Suppressor macrophage treated with lipopolysaccharide for 1 hour (primary cell): ENCODE results near the gene TCHH.
"Not testable (repeated sequence)": the region's sequence is repeated elsewhere in the genome, so short reads cannot be mapped to it uniquely, and the experiment has no call there.

Source experiments
- DNase-seq, 3 donors: peaks; one replicate each; pipeline ENCODE4 v3.0.0-alpha.2; 2020 to 2022

The TCHH gene

DNA sequence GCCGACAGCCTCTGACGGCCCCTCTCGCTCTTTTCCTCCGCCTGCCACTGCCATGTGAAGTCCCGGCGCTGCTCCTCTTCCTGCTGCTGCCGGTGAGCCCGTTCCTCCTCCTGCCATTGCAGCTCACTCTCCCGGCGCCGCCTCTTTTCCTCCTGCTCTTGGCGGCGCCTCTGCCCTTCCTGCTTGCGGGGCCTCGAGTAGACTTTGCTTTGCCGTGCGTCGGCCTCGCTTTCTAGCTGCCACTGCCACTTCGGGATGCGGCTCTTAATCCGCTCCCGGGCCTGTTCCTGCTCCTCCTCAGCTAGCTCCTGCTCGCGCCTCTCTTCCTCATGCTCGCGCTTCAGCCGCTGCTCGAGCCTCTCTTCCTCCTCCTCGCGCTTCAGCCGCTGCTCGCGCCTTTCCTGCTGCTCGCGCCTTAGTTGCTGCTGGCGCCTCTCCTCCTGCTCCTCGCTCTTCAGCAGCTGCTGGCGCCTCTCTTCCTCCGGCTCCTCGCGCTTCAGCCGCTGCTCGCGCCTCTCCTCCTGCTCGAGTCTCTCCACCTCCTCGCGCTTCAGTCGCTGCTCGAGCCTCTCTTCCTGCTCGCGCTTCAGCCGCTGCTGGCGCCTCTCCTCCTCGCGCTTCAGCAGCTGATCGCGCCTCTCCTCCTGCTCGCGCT, 4.3 kb downstream of the TCHH start:
- peak; percentile 31 to 53 (median 34) for DNase-seq

DNA sequence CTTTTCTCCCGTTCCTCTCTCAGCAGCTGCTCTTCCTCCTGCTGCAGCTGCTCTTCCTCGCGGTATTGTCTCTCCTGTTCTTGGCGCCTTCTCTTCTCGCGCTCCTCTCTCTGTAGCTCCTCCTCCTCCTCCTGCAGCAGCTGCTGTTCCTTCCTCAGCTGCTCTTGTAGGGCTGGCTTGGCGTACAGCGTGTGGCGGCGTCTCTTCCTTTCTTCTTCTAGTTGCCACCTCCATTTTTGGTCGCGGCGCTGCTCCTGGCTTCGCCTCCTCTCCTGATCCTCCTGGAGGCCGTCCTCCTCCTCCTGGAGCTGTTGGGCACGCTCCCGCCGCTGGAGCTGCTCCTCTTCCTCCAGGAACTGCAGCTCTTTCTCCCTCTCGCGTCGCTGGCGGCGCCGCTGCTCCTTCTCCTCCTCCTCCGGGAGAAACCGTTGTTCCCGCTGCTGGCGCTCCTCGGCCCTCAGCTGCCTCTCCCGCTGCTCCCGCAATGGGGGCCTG, 4.8 kb downstream of the TCHH start:
- peak in 2 of 3 donors; percentile 19 to 30 for DNase-seq

DNA sequence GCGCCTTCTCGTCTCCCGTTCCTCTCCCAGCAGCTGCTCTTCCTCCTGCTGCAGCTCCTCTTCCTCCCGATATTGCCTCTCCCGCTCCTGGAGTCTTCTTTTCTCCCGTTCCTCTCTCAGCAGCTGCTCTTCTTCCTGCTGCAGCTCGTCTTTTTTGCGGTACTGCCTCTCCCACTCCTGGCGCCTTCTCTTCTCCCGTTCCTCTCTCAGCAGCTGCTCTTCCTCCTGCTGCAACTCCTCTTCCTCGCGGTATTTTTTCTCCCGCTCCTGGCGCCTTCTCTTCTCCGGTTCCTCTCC, 5.3 kb downstream of the TCHH start:
- peak in 1 of 3 donors; percentile 4 for DNase-seq

DNA sequence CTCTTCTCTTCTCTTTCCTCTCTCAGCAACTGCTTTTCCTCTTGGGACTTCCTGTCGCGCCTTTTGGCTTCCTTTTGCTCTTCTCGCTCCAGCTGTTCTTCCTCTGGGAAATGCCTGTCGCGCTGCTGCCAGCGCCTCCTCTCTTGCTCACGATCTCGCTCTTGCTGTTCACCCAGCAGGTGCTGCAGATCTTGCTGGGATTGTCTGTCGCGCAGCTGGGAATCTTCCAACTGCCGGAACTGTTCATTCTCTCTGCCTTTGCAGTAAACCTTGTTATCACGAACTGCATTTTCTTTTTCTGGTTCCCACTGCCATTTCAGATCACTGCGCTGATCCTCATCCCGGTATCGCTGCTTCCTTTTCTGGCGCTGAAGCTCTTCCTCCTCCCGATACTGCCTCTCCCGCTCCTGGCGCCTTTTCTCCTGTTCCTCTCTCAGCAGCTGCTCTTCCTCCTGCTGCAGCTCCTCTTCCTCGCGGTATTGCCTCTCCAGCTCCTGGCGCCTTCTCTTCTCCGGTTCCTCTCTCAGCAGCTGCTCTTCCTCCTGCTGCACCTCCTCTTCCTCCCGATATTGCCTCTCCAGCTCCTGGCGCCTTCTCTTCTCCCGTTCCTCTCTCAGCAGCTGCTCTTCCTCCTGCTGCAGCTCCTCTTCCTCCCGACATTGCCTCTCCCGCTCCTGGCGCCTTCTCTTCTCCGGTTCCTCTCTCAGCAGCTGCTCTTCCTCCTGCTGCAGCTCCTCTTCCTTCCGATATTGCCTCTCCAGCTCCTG, 5.8 kb downstream of the TCHH start:
- DNase-seq, result no peak

DNA sequence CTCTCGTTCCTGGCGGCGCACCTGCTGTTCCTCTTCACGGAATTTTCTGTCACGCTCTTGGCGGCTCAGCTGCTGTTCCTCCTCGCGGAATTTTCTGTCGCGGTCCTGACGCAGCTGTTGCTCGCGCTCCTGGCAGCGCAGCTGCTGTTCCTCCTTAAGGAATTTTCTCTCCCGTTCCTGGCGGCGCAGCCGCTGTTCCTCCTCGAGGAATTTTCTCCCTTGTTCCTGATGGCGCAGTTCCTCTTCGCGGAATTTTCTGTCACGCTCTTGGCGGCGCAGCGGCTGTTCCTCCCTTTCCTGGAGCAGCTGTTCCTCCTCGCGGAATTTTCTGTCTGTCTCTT, 6.4 kb downstream of the TCHH start:
- DNase-seq, result no peak

DNA sequence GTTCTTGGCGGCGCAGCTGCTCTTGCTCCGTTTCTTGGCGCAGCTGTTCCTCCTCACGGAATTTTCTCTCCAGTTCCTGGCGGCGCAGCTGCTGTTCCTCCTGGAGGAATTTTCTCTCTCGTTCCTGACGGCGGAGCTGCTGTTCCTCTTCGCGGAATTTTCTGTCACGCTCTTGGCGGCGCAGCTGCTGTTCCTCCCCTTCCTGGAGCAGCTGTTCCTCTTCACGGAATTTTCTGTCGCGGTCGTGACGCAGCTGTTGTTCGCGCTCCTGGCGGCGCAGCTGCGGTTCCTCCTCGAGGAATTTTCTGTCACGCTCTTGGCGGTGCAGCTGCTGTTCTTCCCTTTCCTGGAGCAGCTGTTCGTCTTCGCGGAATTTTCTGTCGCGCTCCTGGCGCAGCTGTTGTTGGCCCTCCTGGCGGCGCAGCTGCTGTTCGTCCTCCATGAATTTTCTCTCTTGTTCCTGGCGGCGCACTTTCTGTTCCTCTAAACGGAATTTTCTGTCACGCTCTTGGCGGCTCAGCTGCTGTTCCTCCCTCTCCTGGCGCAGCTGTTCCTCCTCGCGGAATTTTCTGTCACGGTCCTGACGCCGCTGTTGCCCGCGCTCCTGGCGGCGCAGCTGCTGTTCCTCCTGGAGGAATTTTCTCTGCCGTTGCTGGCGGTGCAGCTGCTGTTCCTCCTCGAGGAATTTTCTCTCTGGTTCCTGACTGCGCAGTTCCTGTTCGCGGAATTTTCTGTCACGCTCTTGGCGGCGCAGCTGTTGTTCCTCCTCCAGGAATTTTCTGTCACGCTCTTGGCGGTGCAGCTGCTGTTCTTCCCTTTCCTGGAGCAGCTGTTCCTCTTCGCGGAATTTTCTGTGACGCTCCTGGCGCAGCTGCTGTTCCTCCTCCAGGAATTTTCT, 7.0 kb downstream of the TCHH start:
- DNase-seq, result peak; percentile 72 to 80 (median 77)

DNA sequence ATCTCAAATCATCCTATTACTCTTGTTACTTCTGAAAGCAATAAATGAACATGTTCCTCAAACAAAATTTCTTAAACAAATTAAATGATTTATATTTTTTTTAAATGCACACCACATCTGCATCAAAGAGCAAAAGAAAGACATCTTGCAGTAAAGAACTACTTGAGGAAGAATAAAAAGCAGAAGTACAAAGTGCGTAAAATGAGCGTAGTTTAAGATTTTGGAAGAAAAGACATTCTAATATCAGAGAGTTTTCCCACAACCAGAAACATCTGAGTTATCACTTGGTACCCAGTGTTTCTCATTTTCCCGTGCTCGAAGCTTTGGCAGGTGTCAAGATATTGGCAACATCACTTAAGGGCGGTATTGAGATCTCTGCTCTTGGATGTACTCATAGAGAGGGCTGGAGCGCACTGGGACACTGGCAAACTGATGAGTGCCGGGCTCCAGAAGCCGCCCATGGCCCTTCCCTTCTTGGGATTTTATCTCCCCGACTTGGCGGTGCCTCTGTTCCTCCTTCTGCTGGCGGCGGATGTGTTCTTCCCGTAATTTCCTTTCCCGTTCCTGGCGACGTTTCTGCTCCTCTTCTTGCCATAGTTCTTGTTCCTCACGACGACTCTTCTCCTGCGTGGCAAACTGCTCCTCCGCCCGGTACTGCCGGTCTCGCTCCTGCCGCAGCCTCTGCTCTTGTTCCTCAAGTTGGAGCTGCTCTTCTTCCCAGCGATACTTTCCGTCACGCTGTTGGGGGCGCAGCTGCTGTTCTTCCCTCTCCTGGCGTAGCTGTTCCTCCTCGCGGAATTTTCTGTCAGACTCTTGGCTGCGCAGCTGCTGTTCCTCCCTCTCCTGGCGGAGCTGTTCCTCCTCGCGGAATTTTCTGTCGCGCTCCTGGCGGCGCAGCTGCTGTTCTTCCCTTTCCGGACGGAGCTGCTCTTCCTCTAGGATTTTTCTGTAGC, 7.9 kb downstream of the TCHH start:
- peak in 2 of 3 donors; percentile 34 to 38 for DNase-seq

DNA sequence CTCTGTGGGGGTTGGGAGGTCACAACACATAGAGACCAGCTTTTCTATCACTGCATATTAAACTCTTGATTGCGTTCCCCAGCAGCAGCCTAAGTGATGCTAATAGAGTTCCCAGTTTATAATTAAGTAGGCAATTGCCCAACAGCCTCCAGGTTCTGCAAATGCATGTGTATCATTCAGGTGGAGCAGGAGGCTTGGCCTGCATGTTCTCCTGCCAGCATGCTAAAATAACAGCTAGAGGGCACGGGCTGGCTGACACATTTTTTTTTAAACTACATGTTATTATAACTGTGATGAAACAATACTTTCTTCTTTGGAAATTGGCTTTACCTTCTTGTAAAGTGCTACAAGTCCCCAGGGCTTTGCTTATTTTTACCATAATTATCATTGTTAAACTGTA, 10.4 kb downstream of the TCHH start:
- DNase-seq, result no peak

DNA sequence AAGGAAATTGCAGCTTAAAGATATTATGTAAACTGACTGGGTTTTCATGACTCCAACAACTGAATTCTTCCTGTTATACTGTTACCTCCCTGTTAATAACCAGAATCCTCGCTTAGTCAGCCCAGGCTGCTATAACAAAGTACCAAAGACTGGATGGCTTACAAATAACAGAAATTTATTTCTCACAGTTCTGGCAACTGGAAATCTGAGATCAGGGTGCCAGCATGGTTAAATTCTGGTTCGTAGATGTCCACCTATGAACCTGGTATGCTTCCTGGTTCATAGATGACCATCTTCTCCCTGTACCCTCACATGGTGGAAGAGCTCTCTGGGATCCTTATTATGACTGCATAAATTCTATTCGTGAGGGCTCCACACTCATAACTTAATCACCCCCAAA, 18.3 kb downstream of the TCHH start:
- no peak for DNase-seq

DNA sequence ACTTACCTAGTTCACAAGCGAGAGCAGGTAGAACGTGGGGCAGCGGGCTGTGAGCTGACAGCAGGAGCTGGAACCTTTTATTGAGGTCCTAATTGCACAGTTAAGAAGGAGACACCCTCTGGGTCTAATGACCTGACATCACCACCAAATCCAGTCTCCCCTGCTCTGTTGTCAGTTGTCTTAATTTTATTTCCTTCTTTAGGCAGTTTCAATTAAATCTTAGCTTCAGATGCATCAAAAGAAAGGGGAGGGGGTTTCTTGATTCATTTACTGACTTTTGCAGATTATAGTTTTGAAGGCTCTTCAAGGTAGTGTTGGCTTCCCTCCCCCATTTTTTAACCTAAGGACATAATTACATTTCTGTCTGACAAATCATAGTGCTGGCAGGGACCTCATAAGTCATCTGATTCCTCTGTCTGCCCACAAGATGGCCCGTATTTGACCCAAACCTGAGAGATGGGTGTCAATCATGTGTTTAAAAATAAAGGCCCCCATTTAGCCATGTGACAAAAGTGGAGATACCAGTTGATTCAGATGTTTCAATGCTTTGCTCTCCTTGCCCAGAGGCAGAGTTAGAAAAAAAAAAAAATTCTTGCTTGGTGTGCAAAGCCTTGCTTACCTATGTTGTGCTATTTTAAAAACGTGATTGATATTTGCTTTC, 26.1 kb downstream of the TCHH start, which contains the start of gene TCHHL1:
Gene TCHHL1 (minus strand): TSS at position 51 of the 661 bp plus-strand sequence. CDS start 921 bp downstream, outside the sequence.
- no peak for DNase-seq

DNA sequence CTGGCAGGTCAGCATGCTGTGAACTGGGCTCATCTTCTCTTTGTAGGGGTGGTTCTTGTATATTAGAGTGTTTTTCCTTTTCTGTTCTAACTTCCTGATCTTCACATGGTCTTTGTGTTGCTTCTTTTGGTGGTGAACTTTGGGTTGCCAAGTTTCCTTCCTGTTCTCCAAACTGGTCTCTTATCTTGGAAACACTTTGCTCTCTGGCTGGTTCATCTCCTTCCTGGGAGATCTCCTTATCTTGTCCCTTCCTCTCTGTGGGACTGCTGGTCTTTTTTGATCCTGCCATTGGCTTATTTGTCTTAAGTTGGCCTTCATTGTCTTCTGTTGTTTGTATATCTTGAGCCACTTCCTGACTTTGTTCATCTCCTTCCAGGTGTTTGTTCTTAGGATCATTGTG, 28.5 kb downstream of the TCHH start:
- DNase-seq, result no peak

DNA sequence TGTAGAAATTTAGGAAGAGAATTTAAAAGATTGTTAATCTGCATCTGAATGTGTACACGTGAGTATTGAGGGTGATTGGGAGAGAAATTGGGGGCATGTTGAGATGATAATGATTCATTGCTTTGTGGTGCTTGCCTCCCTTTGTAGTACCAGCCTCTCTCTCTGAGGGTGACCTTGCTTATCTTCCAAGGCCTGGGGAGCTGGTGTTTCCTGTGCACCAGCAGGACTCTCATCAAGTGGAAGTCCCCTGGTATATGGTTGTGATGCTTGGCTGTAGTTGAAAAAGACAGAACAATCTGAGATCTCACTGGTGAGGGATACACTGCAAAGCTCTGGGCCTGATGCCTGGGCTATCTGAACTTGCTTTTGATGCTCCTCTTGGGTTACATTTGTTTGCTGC, 30.4 kb downstream of the TCHH start:
- no peak for DNase-seq

DNA sequence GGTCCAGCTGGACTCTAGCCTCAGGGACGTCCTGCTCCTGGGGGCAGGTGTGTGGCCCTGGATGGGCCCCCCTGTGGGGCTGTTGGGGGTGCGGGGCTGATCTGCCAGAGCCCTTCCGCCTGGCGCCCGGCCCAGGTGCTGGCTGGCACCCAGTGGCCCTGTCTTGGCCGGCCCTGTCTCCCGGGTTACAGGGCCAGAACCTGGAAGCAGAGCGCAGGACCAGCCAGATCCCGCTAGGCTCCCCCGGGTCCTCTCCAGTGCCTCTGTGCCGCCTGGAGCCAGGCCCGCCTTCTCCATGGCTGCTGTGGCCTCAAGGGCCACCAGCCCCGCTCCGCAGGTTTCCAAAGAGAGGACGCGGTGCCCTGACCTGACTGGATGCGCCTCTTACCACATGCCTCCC, 34.2 kb downstream of the TCHH start:
- DNase-seq, result not testable (repeated sequence)

DNA sequence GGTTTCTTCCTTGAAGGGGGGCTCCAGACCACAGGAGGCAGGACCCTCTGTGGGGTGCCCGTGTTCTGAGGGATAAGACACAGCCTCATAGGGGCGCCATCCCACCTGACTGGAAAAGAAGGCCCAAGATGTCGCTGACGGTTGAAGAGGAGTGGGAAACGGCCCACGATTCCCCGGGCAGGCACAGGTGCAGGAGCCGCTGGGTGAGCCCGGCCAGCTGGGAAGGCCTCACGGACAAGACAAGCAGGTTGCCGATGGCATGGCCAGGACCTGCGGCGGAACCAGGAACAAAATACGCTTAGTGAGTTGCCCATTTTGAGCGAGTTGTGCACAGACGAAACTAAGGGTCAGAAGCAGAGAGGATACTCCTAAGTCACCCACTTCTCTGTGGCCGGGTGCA, 34.8 kb downstream of the TCHH start:
- DNase-seq, result not testable (repeated sequence)

DNA sequence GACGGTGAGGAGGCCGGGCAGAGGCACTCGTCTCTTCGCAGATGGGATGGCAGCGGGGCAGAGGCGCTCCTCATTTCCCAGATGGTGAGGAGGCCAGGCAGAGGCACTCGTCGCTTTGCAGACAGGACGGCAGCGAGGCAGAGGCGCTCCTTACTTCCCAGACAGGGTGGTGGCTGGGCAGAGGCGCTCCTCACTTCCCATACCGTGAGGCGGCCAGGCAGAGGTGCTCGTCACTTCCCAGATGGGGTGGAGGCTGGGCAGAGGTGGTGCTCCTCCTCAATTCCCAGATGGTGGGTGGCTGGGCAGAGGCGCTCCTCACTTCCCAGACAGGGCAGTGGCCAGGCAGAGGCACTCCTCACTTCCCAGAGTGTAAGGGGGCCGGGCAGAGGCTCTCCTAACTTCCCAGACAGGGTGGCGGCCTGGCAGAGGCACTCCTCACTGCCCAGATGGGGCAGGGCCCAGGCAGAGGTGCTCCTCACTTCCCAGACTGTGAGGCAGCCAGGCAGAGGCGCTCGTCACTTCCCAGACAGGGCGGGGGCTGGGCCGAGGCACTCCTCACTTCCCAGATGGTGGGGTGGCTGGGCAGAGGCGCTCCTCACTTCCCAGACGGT, 36.3 kb downstream of the TCHH start:
- no peak for DNase-seq

DNA sequence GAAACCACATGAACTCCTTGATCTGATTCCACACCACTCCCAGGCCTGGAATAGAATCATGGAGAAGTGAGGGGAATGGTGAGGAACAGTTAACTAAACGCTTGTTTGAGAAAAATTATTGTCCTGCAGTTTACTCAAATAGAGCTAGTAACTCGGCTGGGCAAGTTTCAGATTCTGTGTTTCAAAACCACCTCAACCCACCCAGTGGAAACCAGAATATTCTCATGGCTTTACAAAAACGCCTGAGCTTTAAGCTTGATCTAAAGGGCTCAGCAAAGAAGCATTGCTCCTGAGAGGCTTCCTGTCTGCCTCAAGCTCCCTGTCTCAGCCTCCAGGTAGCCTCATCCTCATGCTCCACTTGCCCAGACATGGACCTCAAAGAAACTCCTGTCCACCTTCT, 42.9 kb downstream of the TCHH start:
- no peak for DNase-seq

DNA sequence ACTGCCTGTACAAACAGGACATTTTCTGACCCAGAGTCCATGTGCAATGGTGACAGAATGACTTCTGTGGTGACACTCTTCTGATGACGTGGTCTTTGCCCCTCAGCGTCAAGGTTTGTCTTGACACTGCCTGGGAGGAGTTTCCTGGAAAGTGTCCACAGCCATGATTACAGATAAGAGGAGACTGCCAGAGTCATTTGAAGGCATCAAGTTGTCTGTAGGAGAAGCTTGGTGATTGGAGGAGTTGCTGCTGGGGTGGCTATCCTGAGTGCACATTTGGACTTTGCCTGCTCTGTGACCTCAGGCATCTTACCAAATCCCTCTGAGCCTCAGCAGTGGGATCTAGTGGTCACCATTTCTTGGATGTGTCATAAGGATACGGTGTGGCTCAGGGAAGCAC, 44.1 kb downstream of the TCHH start:
- DNase-seq, result no peak

DNA sequence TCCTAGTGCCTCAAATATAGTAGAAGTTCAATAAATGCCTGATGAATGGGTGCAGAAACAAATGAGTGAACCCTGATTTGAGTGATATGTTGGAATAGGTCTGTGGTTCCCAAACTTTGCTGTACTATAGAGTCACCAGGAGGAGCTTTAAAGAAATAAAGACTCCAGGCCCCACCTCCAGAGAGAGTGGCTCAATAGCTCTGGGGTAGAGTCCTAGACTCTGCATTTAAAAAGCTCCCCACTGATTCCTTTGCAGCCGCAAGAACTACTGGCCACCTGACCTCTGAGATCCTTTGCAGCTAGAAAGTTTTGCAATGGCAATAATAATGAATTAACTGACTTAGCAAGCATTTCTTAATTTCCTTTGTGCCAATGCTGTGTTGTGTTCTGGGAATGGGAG, 47.3 kb downstream of the TCHH start:
- DNase-seq, result no peak

DNA sequence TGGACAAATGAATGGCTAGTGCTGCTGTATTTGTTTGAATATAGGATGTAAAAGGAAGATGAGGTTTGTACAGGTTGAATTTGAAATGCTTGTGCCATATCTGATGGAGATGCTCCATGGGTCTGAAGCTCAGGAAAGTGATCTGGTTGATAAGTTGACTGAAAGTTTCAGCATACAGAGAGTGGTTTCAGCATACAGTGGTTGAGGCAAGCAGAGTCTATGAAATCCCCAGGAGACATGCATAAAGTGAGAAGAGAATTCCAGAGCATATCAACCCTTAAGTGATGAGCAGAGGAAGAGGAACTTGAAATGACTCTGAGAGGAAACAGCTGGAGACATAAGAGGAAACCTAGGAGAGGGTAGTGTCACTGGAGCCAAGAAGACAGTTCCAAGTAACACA, 48.1 kb downstream of the TCHH start:
- DNase-seq, result peak in 2 of 3 donors; percentile 10 to 19

DNA sequence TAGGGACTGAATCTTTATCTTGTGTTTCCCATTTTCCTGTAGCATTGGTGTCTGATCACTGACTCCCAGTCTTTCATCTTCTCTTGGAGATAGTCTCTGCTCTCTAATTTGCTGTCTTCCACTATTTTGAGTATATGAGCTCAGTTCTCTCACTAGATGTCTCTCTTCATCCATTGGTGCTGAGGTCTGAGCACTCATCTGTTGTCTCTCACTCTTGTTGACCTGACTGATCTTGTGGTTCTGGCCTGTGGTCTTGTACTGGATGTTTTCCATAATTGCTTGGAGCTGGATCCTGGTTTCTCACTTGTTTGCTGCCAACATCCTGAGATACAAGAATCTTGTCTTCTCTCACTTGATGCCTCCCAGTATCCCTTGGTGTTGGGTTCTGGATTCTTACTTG, 53.3 kb downstream of the TCHH start:
- DNase-seq, result no peak
